NCI-H1436 treated with DMSO at 0.1 percent for 48 hours (cell line): ENCODE results near the gene EXTL2.
"Not testable (repeated sequence)": the region's sequence is repeated elsewhere in the genome, so short reads cannot be mapped to it uniquely, and the experiment has no call there.

ENCODE experiments used
- DNase-seq: peaks from one replicate; lab custom pipeline; 2025; lab: John Stamatoyannopoulos, UW

EXTL2 gene

GRCh38 chr1:100894603-100895539 is at the start of gene EXTL2:
EXTL2 (minus strand) TSS chr1:100894842; CDS start chr1:100888757, 6,085 bp downstream.
- DNase-seq, result peak; percentile 15

DNA sequence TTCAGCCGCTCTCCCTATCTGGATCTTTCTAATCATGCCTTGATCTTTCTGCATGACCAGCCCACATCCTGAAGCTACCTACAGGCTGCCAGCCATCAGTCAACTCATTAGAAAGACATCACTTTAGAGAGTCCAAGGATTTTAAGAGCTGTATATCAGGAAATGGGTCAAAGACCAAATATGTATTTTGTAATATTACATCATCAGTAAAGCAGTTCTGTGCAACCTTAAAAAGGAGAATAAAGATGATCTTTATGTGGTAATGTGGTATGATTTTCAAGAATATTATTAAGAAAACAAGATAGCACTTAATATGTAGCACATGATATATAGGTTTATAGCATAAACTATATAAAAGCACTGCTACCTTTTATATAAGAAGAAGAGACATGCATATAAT is 48.9 kb upstream of the EXTL2 start:
- DNase-seq, result no peak

DNA sequence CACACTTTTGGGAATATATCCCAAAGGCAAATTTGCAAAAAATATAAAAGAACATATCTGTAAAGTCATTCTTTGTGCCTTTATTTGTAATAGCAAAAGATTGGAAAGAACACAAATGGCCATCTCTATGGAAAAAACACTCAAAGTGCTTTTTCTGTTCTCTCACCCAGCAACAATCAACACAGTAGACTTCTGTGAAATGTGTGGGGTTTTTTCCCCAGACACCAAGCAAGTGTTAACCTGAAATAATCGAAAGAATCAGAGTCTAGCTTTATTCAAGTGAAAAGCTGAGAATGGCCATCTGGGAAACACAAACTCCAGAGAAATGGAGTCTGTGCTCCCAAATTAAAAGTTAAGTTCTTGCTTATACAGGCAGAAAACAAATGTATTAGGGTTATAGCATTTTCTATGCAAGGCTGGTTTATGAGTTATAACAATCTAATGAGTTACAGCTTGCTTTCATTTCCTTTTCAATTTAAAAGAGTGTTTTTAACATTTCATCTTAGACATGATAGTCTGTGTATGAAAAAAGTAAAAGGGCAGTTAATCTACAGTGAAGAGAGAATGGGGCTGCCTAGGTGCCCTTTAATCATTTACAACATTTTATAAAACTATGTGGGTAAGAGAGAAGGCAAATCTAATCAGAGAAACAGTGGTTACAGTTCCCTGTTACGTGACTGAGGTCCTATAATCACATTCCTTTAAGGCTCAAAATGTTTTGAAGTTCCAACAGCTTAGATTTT is 47.8 kb upstream of the EXTL2 start:
- no peak for DNase-seq

DNA sequence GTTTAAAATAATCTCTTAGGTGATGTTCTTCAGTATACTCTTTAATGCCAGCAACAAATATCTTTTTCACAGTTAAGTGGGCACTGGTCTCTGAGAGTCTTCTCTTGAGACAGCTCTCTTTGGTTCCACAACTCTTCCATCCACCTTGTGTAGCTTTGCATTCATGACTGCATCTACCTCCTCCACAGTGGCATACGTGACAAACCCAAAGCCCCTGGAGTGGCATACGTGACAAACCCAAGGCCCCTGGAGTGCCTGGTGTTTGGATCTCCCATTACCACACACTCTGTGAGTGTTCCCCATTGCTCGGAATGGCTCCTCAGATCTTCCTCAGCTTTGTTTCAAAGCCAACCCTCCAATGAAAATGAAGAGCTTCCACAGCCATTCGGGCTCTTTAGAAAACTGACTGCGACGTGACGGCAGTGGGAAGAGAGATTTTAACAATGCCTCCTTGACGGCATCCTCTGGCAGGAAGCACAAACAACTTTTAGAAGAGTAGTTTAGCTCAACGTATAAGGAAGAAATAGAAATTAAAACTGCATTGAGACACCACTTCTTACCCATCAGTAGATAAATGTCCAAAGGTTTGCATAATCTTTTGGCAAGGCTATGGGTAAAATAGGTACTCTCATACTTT is 47.1 kb upstream of the EXTL2 start:
- DNase-seq, result no peak

DNA sequence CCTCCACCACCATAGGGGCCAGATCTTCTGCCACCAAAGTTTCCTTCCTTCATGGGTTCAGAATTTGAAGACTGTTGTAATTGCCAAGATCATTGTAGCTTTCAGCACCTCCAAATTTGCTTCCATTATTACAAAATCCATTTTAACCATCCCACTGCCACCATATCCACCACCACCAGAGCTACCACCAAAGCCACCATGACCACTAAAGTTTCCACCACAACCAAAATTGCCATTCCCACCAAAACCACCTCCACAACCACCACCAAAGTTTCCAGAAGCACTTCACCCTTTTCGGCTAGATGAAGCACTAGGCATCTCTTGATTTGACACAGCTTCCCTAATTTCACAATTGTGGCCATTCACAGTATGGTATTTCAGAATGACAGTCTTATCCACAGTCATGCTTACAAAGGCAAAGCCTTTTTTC is 46.5 kb upstream of the EXTL2 start:
- DNase-seq, result no peak

DNA sequence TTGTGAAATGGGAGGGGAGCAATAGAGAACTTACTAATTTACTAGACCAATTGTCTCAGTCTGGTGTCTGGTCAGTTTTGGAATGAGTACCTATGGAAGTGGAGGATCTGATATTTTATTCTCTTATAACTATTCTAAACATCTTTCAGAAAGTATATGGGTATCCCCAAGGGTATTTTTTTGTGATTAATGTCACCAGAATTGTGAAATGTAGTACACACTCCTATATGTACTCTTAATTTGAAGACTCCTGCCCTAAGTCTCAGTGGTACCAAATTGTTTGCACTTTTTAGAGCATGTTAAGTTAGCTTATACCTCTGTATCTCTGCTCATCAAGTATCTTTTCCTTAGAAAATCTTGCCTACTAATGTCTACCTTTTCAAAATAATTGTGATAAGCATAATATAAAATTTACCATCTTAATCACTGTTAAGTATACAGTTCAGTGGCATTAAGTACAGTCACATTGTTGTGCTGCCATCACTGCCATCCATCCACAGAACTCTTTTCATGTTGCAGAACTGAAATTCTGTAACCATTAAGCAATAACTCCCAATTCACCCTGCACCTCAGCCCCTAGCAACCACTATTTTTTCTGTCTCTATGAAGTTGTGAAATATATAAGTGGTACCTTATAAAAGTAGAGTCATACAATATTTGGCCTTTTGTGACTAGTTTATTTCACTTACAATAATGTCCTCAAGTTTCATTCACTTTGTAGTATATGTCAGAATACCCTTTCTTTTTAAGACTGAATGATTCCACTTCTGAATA is 41.7 kb upstream of the EXTL2 start:
- no peak for DNase-seq

- DNase-seq, result not testable (repeated sequence)
Measured at GRCh38 chr1:100933555-100933954, 38.9 kb upstream of the EXTL2 start.

- no peak for DNase-seq
Measured at GRCh38 chr1:100931716-100932115, 37.1 kb upstream of the EXTL2 start.

GRCh38 chr1:100930494-100930893 is 35.9 kb upstream of the EXTL2 start:
- DNase-seq, result no peak

- no peak for DNase-seq
Measured at GRCh38 chr1:100928128-100928527, 33.5 kb upstream of the EXTL2 start.

GRCh38 chr1:100927276-100927675 is 32.6 kb upstream of the EXTL2 start:
- no peak for DNase-seq

DNA sequence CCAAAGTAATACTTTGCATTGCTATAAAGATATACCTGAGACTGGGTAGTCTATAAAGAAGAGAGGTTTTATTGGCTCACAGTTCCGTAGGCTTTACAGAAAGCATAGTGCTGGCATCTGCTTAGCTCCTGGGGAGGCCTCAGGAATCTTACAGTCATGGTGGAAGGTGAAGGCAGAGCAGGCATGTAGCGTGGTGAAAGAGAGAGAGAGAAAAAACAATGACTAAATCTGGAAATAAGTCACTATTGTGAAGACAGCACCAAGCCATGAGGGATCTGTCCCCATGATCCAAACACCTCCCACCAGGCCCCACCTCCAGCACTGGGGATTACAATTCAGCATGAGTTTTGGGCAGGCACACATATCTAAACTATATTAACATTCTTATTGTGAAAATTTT is 31.6 kb upstream of the EXTL2 start:
- no peak for DNase-seq

GRCh38 chr1:100924991-100925390 is 30.3 kb upstream of the EXTL2 start:
- no peak for DNase-seq

- DNase-seq, result no peak
Measured at GRCh38 chr1:100924212-100924611, 29.6 kb upstream of the EXTL2 start.

GRCh38 chr1:100921110-100921706 is 26.6 kb upstream of the EXTL2 start:
- no peak for DNase-seq

- no peak for DNase-seq
Measured at GRCh38 chr1:100912019-100912418, 17.4 kb upstream of the EXTL2 start.

- DNase-seq, result no peak
Measured at GRCh38 chr1:100909018-100909417, 14.4 kb upstream of the EXTL2 start.

DNA sequence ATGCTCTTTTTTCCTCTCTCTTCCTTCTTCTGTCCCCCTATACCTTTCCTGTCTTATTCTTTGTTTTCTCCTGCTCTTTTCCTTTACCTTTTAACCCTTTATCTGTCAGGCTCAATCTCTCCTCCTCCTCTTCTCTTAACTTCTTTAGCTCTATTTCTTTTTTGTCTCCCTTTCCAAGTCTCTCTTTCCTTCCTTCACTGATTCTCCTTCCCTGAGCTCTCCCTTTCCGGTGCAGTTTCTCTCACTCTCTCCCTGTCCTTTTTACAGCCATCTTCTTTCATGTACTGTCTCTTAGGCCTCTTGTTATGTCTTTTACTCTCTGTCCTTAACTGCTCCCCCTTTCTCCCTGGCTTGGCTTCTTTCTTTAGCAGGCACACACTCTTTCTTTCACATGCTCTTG is 13.2 kb upstream of the EXTL2 start:
- DNase-seq, result no peak

DNA sequence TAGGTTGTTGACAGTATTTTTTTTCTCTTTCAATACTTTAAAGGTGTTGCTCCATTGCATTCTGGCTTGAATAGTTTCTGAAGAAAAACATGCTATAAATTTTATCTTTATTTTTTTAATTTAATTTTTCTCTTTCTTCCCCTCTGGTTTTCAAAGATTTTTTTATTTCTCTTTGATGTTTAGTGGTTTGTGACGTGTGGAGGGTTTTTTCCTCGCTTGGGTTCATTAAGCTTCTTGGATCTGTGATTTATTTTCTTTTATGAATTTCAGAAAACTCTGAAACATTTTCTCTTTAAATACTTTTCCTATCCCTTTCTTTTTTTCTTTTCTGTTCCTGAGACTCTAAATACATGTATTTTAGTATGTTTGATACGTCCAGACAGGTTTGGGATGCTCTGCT is 10.5 kb upstream of the EXTL2 start:
- no peak for DNase-seq

DNA sequence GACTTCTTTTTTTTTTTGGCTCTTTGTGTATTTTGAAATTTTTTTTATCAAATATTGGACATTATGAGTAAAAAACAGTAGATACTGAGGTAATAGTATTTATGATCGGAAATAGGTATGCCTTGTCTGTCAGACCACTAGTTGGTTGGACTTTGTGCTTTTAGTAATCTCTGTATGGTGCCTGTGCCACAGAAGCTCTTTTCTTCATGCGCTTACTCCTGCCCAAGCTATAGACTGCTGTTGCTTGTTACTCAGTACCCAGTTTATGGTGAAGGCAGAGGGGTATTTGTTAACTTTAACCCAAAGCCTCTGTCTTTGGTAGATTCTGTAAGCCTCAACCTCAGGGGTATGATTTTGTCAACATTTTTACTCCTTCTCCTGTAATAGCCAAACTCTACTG is 9.9 kb upstream of the EXTL2 start:
- no peak for DNase-seq

- no peak for DNase-seq
Measured at GRCh38 chr1:100903777-100904176, 9.1 kb upstream of the EXTL2 start.
